GM13976 (cell line): Measurements from ENCODE around the gene FHOD3.

Source experiments
- DNase-seq: peaks from one replicate; pipeline ENCODE4 v3.0.0; 2012; ENCODE audit warnings: low spot score
- CTCF ChIP-seq: IDR thresholded peaks from 2 replicates; pipeline ENCODE4 v1.5.1; 2012; ENCODE audit warnings: borderline replicate concordance, mild to moderate bottlenecking; ENCODE audit not compliant: insufficient read depth; ENCODE audit errors: extremely low read depth, missing control alignments, control extremely low read depth
- in situ Hi-C: fragments of 300-500 bp; cut with MboI; formaldehyde crosslinking; loops from one replicate; pipeline ENCODE4 v1.12.0; 2022; ENCODE audit warnings: low sequenced_read_pairs, mixed read lengths, inconsistent platforms; ENCODE audit not compliant: unreplicated experiment

Gene FHOD3

GRCh38 chr18:36409779-36410178, 112.3 kb downstream of the FHOD3 start:
- TF ChIP-seq CTCF = no peak
- in situ Hi-C loops = no loop called here
- DNase-seq = no peak

GRCh38 chr18:36410346-36410745, 112.8 kb downstream of the FHOD3 start:
- TF ChIP-seq CTCF = no peak
- in situ Hi-C loops = no loop called here

GRCh38 chr18:36411745-36412168, 114.2 kb downstream of the FHOD3 start:
- DNase-seq = no peak
- in situ Hi-C loops = no loop called here
- TF ChIP-seq CTCF = no peak

More at GRCh38 chr18:36410346-36410745, 112.8 kb downstream of the FHOD3 start:
- no peak for DNase-seq

GRCh38 chr18:36412778-36413177, 115.3 kb downstream of the FHOD3 start:
- in situ Hi-C loops = no loop called here
- DNase-seq = no peak
- TF ChIP-seq CTCF = no peak

- in situ Hi-C loops = no loop called here
- TF ChIP-seq CTCF = no peak
- DNase-seq = no peak
These were observed 117.7 kb downstream of the FHOD3 start for GRCh38 chr18:36415171-36415570.

GRCh38 chr18:36415625-36416024, 118.1 kb downstream of the FHOD3 start:
- in situ Hi-C loops = no loop called here
- DNase-seq = no peak
- TF ChIP-seq CTCF = no peak
